K562 (cell line): ENCODE measurements around the gene MBOAT2. TPM values are rescaled to one million over a fixed set of nuclear protein-coding genes. Genes with fewer than 3 reads are reported as not detected.

Experiments
- ARID1B ChIP-seq: fragments of 450-650 bp; IDR thresholded peaks from 2 replicates; pipeline ENCODE4 v1.6.1; 2016; ENCODE audit warnings: antibody characterized with exemption, mild to moderate bottlenecking, inconsistent platforms
- CBFA2T2 ChIP-seq: fragments of 450-650 bp; conservative IDR thresholded peaks from 2 replicates; pipeline ENCODE4 v1.6.1; 2017; ENCODE audit warnings: mild to moderate bottlenecking
- CBX8 ChIP-seq: fragments of 200-600 bp; sonication (generic); IDR thresholded peaks from 2 replicates; pipeline ENCODE4 v1.6.1; 2012; ENCODE audit warnings: borderline replicate concordance, mixed run types, low read depth, mild to moderate bottlenecking, moderate library complexity, mixed read lengths, low read length, control low read depth, inconsistent platforms; ENCODE audit not compliant: poor library complexity, severe bottlenecking; ENCODE audit errors: extremely low read depth
- FOXM1 ChIP-seq, 2 experiments: fragments of 450-650 bp in 1 of 2; sonication (generic) in 1 of 2; formaldehyde crosslinking in 1 of 2; IDR thresholded peaks; 2 replicates each; pipeline versions ENCODE4 v1.6.1 to v1.9.0; 2017 to 2022; ENCODE audit warnings: low read depth in 2 of 2, mild to moderate bottlenecking in 2 of 2, missing genetic modification reagents in 1 of 2, moderate library complexity in 1 of 2
- GATAD2A ChIP-seq: fragments of 450-650 bp; IDR thresholded peaks from 2 replicates; pipeline ENCODE4 v1.6.1; 2017
- HDAC1 ChIP-seq, 2 experiments: fragments of 450-650 bp; IDR thresholded peaks; 2 replicates each; pipeline ENCODE4 v1.6.1; 2016 to 2017; ENCODE audit warnings: inconsistent platforms in 1 of 2, mild to moderate bottlenecking in 1 of 2, moderate library complexity in 1 of 2
- MAZ ChIP-seq, 2 experiments: fragments of 450-650 bp in 1 of 2; sonication (generic) in 1 of 2; formaldehyde crosslinking; IDR thresholded peaks in 1 of 2; conservative IDR thresholded peaks in 1 of 2; 2 replicates each; pipeline versions ENCODE4 v1.4.0 to v1.5.0; 2020; ENCODE audit warnings: mild to moderate bottlenecking in 1 of 2, missing genetic modification reagents in 1 of 2
- MEIS2 ChIP-seq: fragments of 450-650 bp; IDR thresholded peaks from 2 replicates; pipeline ENCODE4 v1.6.1; 2014; ENCODE audit warnings: mild to moderate bottlenecking; ENCODE audit not compliant: partially characterized antibody
- MTA3 ChIP-seq: fragments of 450-650 bp; formaldehyde crosslinking; IDR thresholded peaks from 2 replicates; pipeline ENCODE4 v1.6.1; 2017; ENCODE audit warnings: mild to moderate bottlenecking, borderline replicate concordance
- NR4A1 ChIP-seq, 2 experiments: fragments of 250-450 bp in 1 of 2; fragments of 450-650 bp in 1 of 2; sonication (Bioruptor Pico) in 1 of 2; IDR thresholded peaks; 2 replicates each; pipeline versions ENCODE4 v1.4.0 to v1.6.1; 2016 to 2020; ENCODE audit warnings: mild to moderate bottlenecking in 2 of 2, missing compliant biosample characterization in 1 of 2, missing genetic modification characterization in 1 of 2, moderate library complexity in 1 of 2
- RBBP5 ChIP-seq: fragments of 200-600 bp; sonication (generic); IDR thresholded peaks from 2 replicates; pipeline ENCODE4 v1.6.1; 2012; ENCODE audit warnings: borderline replicate concordance, mild to moderate bottlenecking, low read length, control low read depth, inconsistent platforms; ENCODE audit not compliant: insufficient read depth, poor library complexity, severe bottlenecking
- RBM39 ChIP-seq: fragments of 200-400 bp; formaldehyde crosslinking; optimal IDR thresholded peaks from 2 replicates; pipeline ENCODE3; 2018; ENCODE audit warnings: low read depth, low read length
- RHOXF2B ChIP-seq: fragments of 250-450 bp; sonication (Bioruptor Pico); conservative IDR thresholded peaks from 2 replicates; pipeline ENCODE4 v1.5.1; 2021
- TBL1XR1 ChIP-seq, 2 experiments: IDR thresholded peaks; 2 replicates each; pipeline ENCODE4 v1.6.1; 2012; ENCODE audit warnings: improper control_type of control experiment in 2 of 2, low read length in 2 of 2, mild to moderate bottlenecking in 1 of 2
- TCF3 ChIP-seq: sonication (generic); formaldehyde crosslinking; IDR thresholded peaks from 2 replicates; pipeline ENCODE4 v1.4.0; 2020; ENCODE audit warnings: mild to moderate bottlenecking, missing genetic modification reagents
- ZC3H4 ChIP-seq: sonication (generic); formaldehyde crosslinking; IDR thresholded peaks from 2 replicates; pipeline ENCODE4 v1.9.0; 2021; ENCODE audit warnings: missing genetic modification reagents, borderline replicate concordance
- polyA plus RNA-seq, 8 experiments: library from polyadenylated mRNA; depleted of rRNA in 4 of 8; stranded (reverse) in 5 of 8; unstranded in 3 of 8; fragments of >200 nt; fragmentation: Nextera tagmentation in 2 of 8; fragmentation: Illumina TruSeq in 1 of 8; extraction: Ambion mirVana in 2 of 8; extraction: Trizol in 1 of 8; gene quantifications; 2 replicates each; pipeline versions ENCODE4 v1.2.1 to v1.2.3, GENCODE V29; 2011 to 2014; ENCODE audit warnings: inconsistent platforms in 1 of 8, missing spikeins in 1 of 8
- total RNA-seq, 7 experiments: library from RNA; depleted of rRNA in 6 of 7; stranded (reverse); fragments of >200 nt in 6 of 7; fragmentation: Illumina TruSeq in 2 of 7; extraction: Trizol in 2 of 7; gene quantifications; 2 replicates each; pipeline versions ENCODE4 v1.2.1 to v1.2.3, GENCODE V29; 2011 to 2021; ENCODE audit warnings: low replicate concordance in 1 of 7
- TF ChIP-seq, protein P1 (sequence below): fragments of 250-450 bp; sonication (Bioruptor Pico); IDR thresholded peaks from 2 replicates; pipeline ENCODE4 v1.5.0; 2021
- TF ChIP-seq, protein P2 (sequence below): IDR thresholded peaks from 2 replicates; pipeline ENCODE4 v1.6.1; 2012; ENCODE audit warnings: low read depth, low read length, improper control_type of control experiment, borderline replicate concordance
- TF ChIP-seq, protein P3 (sequence below): sonication (generic); formaldehyde crosslinking; IDR thresholded peaks from 2 replicates; pipeline ENCODE4 v1.8.0; 2022; ENCODE audit warnings: mild to moderate bottlenecking, missing genetic modification reagents

The MBOAT2 gene
- total and polyA plus RNA-seq, 9 of the 15 experiments (the other 6 are each of a cell fraction or from before 2014, with no cell fraction given), result 8.4 to 122 (median 27.6) TPM

DNA sequence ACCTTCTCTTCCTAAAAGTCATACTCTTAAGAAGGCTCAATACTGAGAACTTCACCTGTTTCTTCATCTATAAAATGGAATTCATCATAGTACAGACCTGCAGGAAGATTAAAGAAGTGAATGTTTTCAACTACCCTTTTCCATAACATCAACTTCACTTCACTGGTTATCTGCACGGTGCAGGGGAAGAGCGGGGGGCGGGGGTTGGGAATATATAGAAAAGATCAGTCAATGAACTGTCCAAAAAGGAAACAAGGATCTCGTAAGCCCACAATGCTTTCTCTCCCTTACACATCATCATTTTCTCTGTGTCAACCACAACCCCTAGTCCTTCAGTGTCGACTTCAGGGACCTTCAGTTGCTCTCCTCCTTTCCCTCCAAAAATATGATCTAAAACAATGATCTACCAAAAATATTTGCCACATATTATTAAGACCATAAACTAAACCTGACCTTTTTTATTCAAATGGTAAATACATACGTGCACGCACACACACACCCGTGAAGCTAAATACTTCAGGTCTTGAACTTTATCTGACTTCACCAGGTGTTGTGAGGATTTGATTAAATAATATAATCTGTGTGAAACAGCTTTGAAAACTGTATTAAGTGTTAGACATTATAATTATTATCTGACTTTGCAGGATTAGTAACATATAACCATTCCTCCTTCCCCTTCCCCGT is 4.9 kb downstream of the MBOAT2 start (continued):
- TF ChIP-seq, protein P1, sequence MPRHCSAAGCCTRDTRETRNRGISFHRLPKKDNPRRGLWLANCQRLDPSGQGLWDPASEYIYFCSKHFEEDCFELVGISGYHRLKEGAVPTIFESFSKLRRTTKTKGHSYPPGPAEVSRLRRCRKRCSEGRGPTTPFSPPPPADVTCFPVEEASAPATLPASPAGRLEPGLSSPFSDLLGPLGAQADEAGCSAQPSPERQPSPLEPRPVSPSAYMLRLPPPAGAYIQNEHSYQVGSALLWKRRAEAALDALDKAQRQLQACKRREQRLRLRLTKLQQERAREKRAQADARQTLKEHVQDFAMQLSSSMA, result no peak
- TF ChIP-seq, protein P2, sequence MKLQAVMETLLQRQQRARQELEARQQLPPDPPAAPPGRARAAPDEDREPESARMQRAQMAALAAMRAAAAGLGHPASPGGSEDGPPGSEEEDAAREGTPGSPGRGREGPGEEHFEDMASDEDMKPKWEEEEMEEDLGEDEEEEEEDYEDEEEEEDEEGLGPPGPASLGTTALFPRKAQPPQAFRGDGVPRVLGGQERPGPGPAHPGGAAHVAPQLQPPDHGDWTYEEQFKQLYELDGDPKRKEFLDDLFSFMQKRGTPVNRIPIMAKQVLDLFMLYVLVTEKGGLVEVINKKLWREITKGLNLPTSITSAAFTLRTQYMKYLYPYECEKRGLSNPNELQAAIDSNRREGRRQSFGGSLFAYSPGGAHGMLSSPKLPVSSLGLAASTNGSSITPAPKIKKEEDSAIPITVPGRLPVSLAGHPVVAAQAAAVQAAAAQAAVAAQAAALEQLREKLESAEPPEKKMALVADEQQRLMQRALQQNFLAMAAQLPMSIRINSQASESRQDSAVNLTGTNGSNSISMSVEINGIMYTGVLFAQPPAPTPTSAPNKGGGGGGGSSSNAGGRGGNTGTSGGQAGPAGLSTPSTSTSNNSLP, result peak; percentile 82; the same call in 1 of the 2 replicates
- peak; percentile 67 for TF ChIP-seq TCF3
- TF ChIP-seq RHOXF2B (CRISPR knock-in tag), result no peak
- TF ChIP-seq ARID1B, result peak; percentile 80
- no peak for TF ChIP-seq ZC3H4 (CRISPR knock-in tag)
- peak; percentile 61 for TF ChIP-seq MEIS2
- peak; percentile 18; the same call in 1 of the 2 replicates for TF ChIP-seq GATAD2A
- no peak for TF ChIP-seq NR4A1 (CRISPR knock-in tag; IDR thresholded peaks at IDR 0.05)
- TF ChIP-seq NR4A1 (tag; IDR thresholded peaks at IDR 0.05), result no peak
- peak in 1 of 2 experiments; percentile 33; a peak in 1 of 4 replicates for TF ChIP-seq HDAC1 (IDR thresholded peaks at IDR 0.05)
- no peak for TF ChIP-seq MTA3
- TF ChIP-seq CBFA2T2, result peak; percentile 24
- TF ChIP-seq MAZ (CRISPR knock-in tag; conservative IDR thresholded peaks at IDR 0.05 in 1 of 2, IDR thresholded peaks at IDR 0.05 in 1 of 2), result 0 out of 4 replicates have a peak, but pooled peaks of 1 of the 2 experiments have one; percentile 17
- TF ChIP-seq, protein P3, sequence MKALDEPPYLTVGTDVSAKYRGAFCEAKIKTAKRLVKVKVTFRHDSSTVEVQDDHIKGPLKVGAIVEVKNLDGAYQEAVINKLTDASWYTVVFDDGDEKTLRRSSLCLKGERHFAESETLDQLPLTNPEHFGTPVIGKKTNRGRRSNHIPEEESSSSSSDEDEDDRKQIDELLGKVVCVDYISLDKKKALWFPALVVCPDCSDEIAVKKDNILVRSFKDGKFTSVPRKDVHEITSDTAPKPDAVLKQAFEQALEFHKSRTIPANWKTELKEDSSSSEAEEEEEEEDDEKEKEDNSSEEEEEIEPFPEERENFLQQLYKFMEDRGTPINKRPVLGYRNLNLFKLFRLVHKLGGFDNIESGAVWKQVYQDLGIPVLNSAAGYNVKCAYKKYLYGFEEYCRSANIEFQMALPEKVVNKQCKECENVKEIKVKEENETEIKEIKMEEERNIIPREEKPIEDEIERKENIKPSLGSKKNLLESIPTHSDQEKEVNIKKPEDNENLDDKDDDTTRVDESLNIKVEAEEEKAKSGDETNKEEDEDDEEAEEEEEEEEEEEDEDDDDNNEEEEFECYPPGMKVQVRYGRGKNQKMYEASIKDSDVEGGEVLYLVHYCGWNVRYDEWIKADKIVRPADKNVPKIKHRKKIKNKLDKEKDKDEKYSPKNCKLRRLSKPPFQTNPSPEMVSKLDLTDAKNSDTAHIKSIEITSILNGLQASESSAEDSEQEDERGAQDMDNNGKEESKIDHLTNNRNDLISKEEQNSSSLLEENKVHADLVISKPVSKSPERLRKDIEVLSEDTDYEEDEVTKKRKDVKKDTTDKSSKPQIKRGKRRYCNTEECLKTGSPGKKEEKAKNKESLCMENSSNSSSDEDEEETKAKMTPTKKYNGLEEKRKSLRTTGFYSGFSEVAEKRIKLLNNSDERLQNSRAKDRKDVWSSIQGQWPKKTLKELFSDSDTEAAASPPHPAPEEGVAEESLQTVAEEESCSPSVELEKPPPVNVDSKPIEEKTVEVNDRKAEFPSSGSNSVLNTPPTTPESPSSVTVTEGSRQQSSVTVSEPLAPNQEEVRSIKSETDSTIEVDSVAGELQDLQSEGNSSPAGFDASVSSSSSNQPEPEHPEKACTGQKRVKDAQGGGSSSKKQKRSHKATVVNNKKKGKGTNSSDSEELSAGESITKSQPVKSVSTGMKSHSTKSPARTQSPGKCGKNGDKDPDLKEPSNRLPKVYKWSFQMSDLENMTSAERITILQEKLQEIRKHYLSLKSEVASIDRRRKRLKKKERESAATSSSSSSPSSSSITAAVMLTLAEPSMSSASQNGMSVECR (CRISPR knock-in tag), result no peak
- 0 out of 4 replicates have a peak, but pooled peaks of 1 of the 2 experiments have one; percentile 38 for TF ChIP-seq TBL1XR1 (IDR thresholded peaks at IDR 0.05; ENCODE audit: low read length in 2 of 2)
- no peak for TF ChIP-seq CBX8
- TF ChIP-seq FOXM1 (IDR thresholded peaks at IDR 0.05; ENCODE audit: low read depth), result 0 out of 2 replicates have a peak, but pooled peaks have one; percentile 8
- no peak for TF ChIP-seq FOXM1 (CRISPR knock-in tag; IDR thresholded peaks at IDR 0.05; ENCODE audit: low read depth)
- peak; percentile 6 for TF ChIP-seq RBBP5
- TF ChIP-seq RBM39, result no peak
